ENCODE data around the gene LRRN1. TPM values are rescaled to one million over a fixed set of nuclear protein-coding genes. Genes with fewer than 3 reads are reported as not detected.
A peak's percentile ranks its signal among the peaks of the same experiment; 100 is the strongest.

Gene LRRN1
- total RNA-seq, 1 donor from 2014 or later = 85.2 TPM

- Mint-ChIP-seq H3K36me3 (ENCODE audit: low read depth) (peaks cover 6% of the 10 kb centered on the region), H3K4me1 (peaks cover 34% of the 10 kb centered on the region), H3K4me3 (peak overlapping the region; percentile 97), H3K27ac (ENCODE audit: unreplicated experiment) (peak overlapping the region; percentile 98), H3K9me3 (no peaks in the 10 kb centered on the region), H3K27me3 (ENCODE audit: low read depth) (peaks cover 45% of the 10 kb centered on the region)
- no peak for DNase-seq (ENCODE audit: low read depth, low spot score)
- no peak for TF ChIP-seq CTCF (conservative IDR thresholded peaks at IDR 0.05)
Observed at GRCh38 chr3:3798631-3799113, 559 bp upstream of the LRRN1 start.

DNA sequence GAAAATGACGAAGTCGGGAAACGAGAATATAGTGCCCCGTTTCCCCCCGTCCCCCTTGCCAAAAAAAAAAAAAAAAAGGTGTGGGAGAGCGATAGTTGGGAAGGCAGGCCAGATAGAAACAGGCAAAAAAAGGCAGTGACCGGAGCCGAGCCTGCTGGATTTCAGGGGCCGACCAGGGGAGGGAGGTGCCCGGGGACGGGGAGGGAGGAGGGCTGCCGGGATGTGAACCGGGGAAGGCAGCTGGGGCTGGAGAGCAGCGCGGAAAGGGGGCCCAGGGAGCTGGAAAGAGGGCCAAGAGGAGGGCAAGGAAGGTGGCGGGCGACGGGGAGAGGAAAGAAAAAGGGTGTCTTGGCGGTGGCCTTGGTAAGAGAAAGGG, 837 bp downstream of the LRRN1 start:
- peaks cover 7% of the 10 kb centered on the region for H3K36me3 Mint-ChIP-seq (ENCODE audit: low read depth)
- no peaks in the 10 kb centered on the region for H3K9me3 Mint-ChIP-seq
- H3K27ac Mint-ChIP-seq (ENCODE audit: unreplicated experiment) = peak overlapping the region; percentile 89
- peak overlapping the region; percentile 95 for H3K4me3 Mint-ChIP-seq
- TF ChIP-seq CTCF (conservative IDR thresholded peaks at IDR 0.05) = no peak
- peak; percentile 12 for DNase-seq (ENCODE audit: low read depth, low spot score)
- peaks cover 45% of the 10 kb centered on the region for H3K27me3 Mint-ChIP-seq (ENCODE audit: low read depth)
- peaks cover 46% of the 10 kb centered on the region for H3K4me1 Mint-ChIP-seq

- Mint-ChIP-seq H3K9me3 (no peaks in the 10 kb centered on the region), H3K27me3 (ENCODE audit: low read depth) (peaks cover 45% of the 10 kb centered on the region), H3K36me3 (ENCODE audit: low read depth) (peaks cover 8% of the 10 kb centered on the region), H3K4me3 (peak overlapping the region; percentile 95), H3K4me1 (peaks cover 55% of the 10 kb centered on the region), H3K27ac (ENCODE audit: unreplicated experiment) (peak overlapping the region; percentile 95)
- no peak for TF ChIP-seq CTCF (conservative IDR thresholded peaks at IDR 0.05)
- DNase-seq (ENCODE audit: low read depth, low spot score) = peak; percentile 25
Observed at GRCh38 chr3:3800685-3801493, 1.7 kb downstream of the LRRN1 start.

DNA sequence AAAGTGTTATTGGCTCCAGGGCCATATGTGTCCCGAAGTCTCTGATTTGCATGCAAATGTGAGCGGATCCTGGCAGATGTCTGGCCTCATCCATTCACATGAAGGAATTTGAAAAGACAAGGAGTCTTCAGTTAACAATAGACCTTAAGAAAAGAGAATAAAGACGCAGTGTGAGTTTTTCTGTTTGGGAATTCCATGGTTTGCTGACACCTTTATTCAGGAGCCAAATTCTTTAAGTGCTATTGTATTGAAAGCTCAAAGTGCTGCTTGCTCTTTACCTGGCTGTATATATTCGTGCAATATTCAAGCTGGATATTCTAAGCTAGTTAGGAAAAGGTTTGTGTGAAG, 2.2 kb downstream of the LRRN1 start:
- no peak for TF ChIP-seq CTCF (conservative IDR thresholded peaks at IDR 0.05)
- peak; percentile 17 for DNase-seq (ENCODE audit: low read depth, low spot score)
- H3K36me3 Mint-ChIP-seq (ENCODE audit: low read depth) = peaks cover 8% of the 10 kb centered on the region
- peaks cover 60% of the 10 kb centered on the region for H3K4me1 Mint-ChIP-seq
- peak overlapping the region; percentile 95 for H3K4me3 Mint-ChIP-seq
- peak overlapping the region; percentile 95 for H3K27ac Mint-ChIP-seq (ENCODE audit: unreplicated experiment)
- peaks cover 45% of the 10 kb centered on the region for H3K27me3 Mint-ChIP-seq (ENCODE audit: low read depth)
- no peaks in the 10 kb centered on the region for H3K9me3 Mint-ChIP-seq

GRCh38 chr3:3802046-3802445, 2.8 kb downstream of the LRRN1 start:
- peaks cover 45% of the 10 kb centered on the region for H3K27me3 Mint-ChIP-seq (ENCODE audit: low read depth)
- H3K36me3 Mint-ChIP-seq (ENCODE audit: low read depth) = peaks cover 9% of the 10 kb centered on the region
- no peaks in the 10 kb centered on the region for H3K9me3 Mint-ChIP-seq
- peak overlapping the region; percentile 95 for H3K4me3 Mint-ChIP-seq
- H3K27ac Mint-ChIP-seq (ENCODE audit: unreplicated experiment) = peak overlapping the region; percentile 95
- peaks cover 60% of the 10 kb centered on the region for H3K4me1 Mint-ChIP-seq
- peak; percentile 10 for DNase-seq (ENCODE audit: low read depth, low spot score)
- no peak for TF ChIP-seq CTCF (conservative IDR thresholded peaks at IDR 0.05)

All from neural crest cell (in vitro differentiated cells).